SH-SY5Y (cell line): ENCODE data around the gene MOB3C.

Experiments used
- GATA2 ChIP-seq: IDR thresholded peaks from 2 replicates; pipeline ENCODE4 v1.6.1; 2011; ENCODE audit warnings: mild to moderate bottlenecking, low read depth, low read length
- GATA3 ChIP-seq: IDR thresholded peaks from 2 replicates; pipeline ENCODE4 v1.6.1; 2011; ENCODE audit warnings: low read depth, mild to moderate bottlenecking, low read length, moderate library complexity

DNA sequence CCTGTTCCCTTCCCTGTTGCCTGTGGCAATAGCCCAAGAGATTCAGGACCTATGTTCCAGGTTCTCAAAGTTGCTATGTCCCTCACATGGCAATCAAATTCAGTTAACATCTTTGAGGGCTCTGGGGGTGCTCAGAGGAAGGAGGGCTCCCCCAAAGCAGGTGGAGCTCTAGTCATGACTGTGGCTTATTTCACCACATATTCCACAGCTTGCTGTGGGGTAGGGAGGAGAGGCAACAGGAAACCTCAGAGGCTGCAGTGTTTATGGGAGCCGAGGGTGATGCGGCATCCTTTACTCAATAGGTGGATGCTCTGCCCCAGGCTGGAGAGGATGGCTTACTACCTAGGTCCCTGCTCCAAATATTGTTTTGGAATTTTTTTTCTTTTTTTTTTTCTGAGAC, 11.4 kb downstream of the MOB3C start:
- TF ChIP-seq GATA2, result no peak
- TF ChIP-seq GATA3, result no peak
